Upper lobe of left lung (tissue), 4 donors: ENCODE measurements around the gene EVL.

ENCODE experiments used
- CTCF ChIP-seq, 6 experiments: fragments of 450-650 bp in 4 of 6; fragments of 200-600 bp in 2 of 6; sonication (generic) in 2 of 6; IDR thresholded peaks; one replicate each; pipeline ENCODE4 v1.5.1; 2016 to 2019; ENCODE audit warnings: antibody characterized with exemption in 6 of 6
- EP300 ChIP-seq, 4 donors: sonication (generic); formaldehyde crosslinking; IDR thresholded peaks; one replicate each; pipeline ENCODE4 v1.5.1; 2017; ENCODE audit warnings: antibody characterized with exemption in 4 of 4, control low read depth in 2 of 4
- POLR2AphosphoS5 ChIP-seq, 2 donors: sonication (generic); formaldehyde crosslinking; IDR thresholded peaks; one replicate each; pipeline ENCODE4 v1.5.1; 2017; ENCODE audit warnings: antibody characterized with exemption in 2 of 2

- TF ChIP-seq EP300 (IDR thresholded peaks at IDR 0.05) (no peak), CTCF (IDR thresholded peaks at IDR 0.05) (peak in 3 of 6 experiments; percentile 9 to 23 (median 23)), POLR2AphosphoS5 (IDR thresholded peaks at IDR 0.05) (no peak)
These were observed 81.4 kb downstream of the EVL start for GRCh38 chr14:100146531-100147091.
